ENCODE data around the gene GUCY1A2. TPM values are rescaled to one million over a fixed set of nuclear protein-coding genes. Genes with fewer than 3 reads are reported as not detected.

Gene GUCY1A2
- polyA plus RNA-seq, 1 donor (not counting 4 experiments of a cell fraction or from before 2014, with no cell fraction given): not detected

- TF ChIP-seq, protein P1, sequence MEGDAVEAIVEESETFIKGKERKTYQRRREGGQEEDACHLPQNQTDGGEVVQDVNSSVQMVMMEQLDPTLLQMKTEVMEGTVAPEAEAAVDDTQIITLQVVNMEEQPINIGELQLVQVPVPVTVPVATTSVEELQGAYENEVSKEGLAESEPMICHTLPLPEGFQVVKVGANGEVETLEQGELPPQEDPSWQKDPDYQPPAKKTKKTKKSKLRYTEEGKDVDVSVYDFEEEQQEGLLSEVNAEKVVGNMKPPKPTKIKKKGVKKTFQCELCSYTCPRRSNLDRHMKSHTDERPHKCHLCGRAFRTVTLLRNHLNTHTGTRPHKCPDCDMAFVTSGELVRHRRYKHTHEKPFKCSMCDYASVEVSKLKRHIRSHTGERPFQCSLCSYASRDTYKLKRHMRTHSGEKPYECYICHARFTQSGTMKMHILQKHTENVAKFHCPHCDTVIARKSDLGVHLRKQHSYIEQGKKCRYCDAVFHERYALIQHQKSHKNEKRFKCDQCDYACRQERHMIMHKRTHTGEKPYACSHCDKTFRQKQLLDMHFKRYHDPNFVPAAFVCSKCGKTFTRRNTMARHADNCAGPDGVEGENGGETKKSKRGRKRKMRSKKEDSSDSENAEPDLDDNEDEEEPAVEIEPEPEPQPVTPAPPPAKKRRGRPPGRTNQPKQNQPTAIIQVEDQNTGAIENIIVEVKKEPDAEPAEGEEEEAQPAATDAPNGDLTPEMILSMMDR (optimal IDR thresholded peaks at IDR 0.05 in 1 of 3, IDR thresholded peaks at IDR 0.05 in 1 of 3, conservative IDR thresholded peaks at IDR 0.05 in 1 of 3; ENCODE audit: extremely low read depth in 1 of 3, insufficient read depth in 2 of 3, low read length in 3 of 3): no peak
- TF ChIP-seq EZH2 (IDR thresholded peaks at IDR 0.05; ENCODE audit: low read length): no peak
- no peaks in the 10 kb centered on the region for H3K9me1 ChIP-seq (ENCODE audit: control insufficient read depth, extremely low read depth, insufficient read depth, low read length)
- no peak overlapping the region for H3K4me2 ChIP-seq (ENCODE audit: control insufficient read depth, extremely low read depth, insufficient read depth, low read depth, low read length)
- no peaks in the 10 kb centered on the region for H3K27me3 ChIP-seq (ENCODE audit: control insufficient read depth, extremely low read depth, insufficient read depth, low read length)
- no peaks in the 10 kb centered on the region for H3K9me3 ChIP-seq (ENCODE audit: control insufficient read depth, low read depth, low read length)
- H3K27ac ChIP-seq (ENCODE audit: control insufficient read depth, insufficient read depth, low read length): no peak overlapping the region
- H2AFZ ChIP-seq (ENCODE audit: control insufficient read depth, low read length): no peak overlapping the region
- no peak for FAIRE-seq
- no peak for DNase-seq (ENCODE audit: low read depth, low spot score)
- no peaks in the 10 kb centered on the region for H4K20me1 ChIP-seq (ENCODE audit: control insufficient read depth, extremely low read depth, insufficient read depth, low read length)
- dilution Hi-C loops (cut with MboI; ENCODE audit: extremely low pct_ligation_motif_present, low sequenced_read_pairs): no loop called here
- H3K79me2 ChIP-seq (ENCODE audit: control insufficient read depth, insufficient read depth, low read length): no peaks in the 10 kb centered on the region
- no peak overlapping the region for H3K4me3 ChIP-seq (ENCODE audit: control insufficient read depth in 2 of 3, extremely low read depth in 1 of 3, insufficient read depth in 2 of 3, low read depth in 1 of 3, low read length in 3 of 3)
- H3K9ac ChIP-seq (ENCODE audit: control insufficient read depth, extremely low read depth, insufficient read depth, low read length): no peak overlapping the region
- H3K4me1 ChIP-seq (ENCODE audit: control insufficient read depth, extremely low read depth, insufficient read depth, low read length): no peaks in the 10 kb centered on the region
- H3K36me3 ChIP-seq (ENCODE audit: control insufficient read depth in 2 of 2, extremely low read depth in 1 of 2, insufficient read depth in 2 of 2, low read length in 2 of 2): no peaks in the 10 kb centered on the region
These were observed 139.2 kb downstream of the GUCY1A2 start for GRCh38 chr11:106879029-106879428.

DNA sequence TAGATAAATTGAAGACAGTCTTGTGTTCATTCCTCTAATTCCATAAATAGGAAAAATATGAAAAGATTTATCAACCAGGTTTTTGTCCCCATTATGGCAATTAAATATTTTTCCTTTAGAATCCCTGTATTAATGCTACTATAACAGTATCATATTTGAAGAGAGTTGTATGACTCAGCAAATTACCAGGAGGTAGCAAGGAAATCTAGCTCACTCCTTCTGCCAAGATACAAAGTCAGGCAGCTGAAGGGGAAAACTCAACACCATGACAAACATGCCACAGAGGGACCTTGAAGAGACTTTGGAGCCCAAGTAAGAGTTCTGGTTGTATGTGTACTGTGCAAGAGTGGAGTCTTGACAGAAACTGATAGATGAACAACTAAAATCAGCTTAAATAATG is 143.3 kb downstream of the GUCY1A2 start:
- no peaks in the 10 kb centered on the region for H4K20me1 ChIP-seq (ENCODE audit: control insufficient read depth, extremely low read depth, insufficient read depth, low read length)
- H3K4me3 ChIP-seq (ENCODE audit: control insufficient read depth in 2 of 3, extremely low read depth in 1 of 3, insufficient read depth in 2 of 3, low read depth in 1 of 3, low read length in 3 of 3): no peak overlapping the region
- H3K79me2 ChIP-seq (ENCODE audit: control insufficient read depth, insufficient read depth, low read length): no peaks in the 10 kb centered on the region
- no peaks in the 10 kb centered on the region for H3K36me3 ChIP-seq (ENCODE audit: control insufficient read depth in 2 of 2, extremely low read depth in 1 of 2, insufficient read depth in 2 of 2, low read length in 2 of 2)
- DNase-seq (ENCODE audit: low read depth, low spot score) (no peak), FAIRE-seq (no peak)
- no peaks in the 10 kb centered on the region for H3K9me3 ChIP-seq (ENCODE audit: control insufficient read depth, low read depth, low read length)
- dilution Hi-C loops (cut with MboI; ENCODE audit: extremely low pct_ligation_motif_present, low sequenced_read_pairs): no loop called here
- H3K27ac ChIP-seq (ENCODE audit: control insufficient read depth, insufficient read depth, low read length): no peak overlapping the region
- TF ChIP-seq EZH2 (IDR thresholded peaks at IDR 0.05; ENCODE audit: low read length): no peak
- TF ChIP-seq, protein P1 (optimal IDR thresholded peaks at IDR 0.05 in 1 of 3, IDR thresholded peaks at IDR 0.05 in 1 of 3, conservative IDR thresholded peaks at IDR 0.05 in 1 of 3; ENCODE audit: extremely low read depth in 1 of 3, insufficient read depth in 2 of 3, low read length in 3 of 3): no peak
- no peaks in the 10 kb centered on the region for H3K4me1 ChIP-seq (ENCODE audit: control insufficient read depth, extremely low read depth, insufficient read depth, low read length)
- no peaks in the 10 kb centered on the region for H3K9me1 ChIP-seq (ENCODE audit: control insufficient read depth, extremely low read depth, insufficient read depth, low read length)
- no peaks in the 10 kb centered on the region for H3K27me3 ChIP-seq (ENCODE audit: control insufficient read depth, extremely low read depth, insufficient read depth, low read length)
- H3K9ac ChIP-seq (ENCODE audit: control insufficient read depth, extremely low read depth, insufficient read depth, low read length): no peak overlapping the region
- no peak overlapping the region for H3K4me2 ChIP-seq (ENCODE audit: control insufficient read depth, extremely low read depth, insufficient read depth, low read depth, low read length)
- H2AFZ ChIP-seq (ENCODE audit: control insufficient read depth, low read length): no peak overlapping the region

Measured in keratinocyte (primary cell).